Upper lobe of left lung (tissue), 6 donors: ENCODE data around the gene KIAA0825. TPM values are rescaled to one million over a fixed set of nuclear protein-coding genes. Genes with fewer than 3 reads are reported as not detected.

ENCODE experiments used
- ATAC-seq, 2 donors: fragments of 200-7000 bp; cut with Tn5 transposase; one replicate each; pipeline ENCODE4 v1.9.1; 2022; ENCODE audit warnings: mild to moderate bottlenecking in 2 of 2, moderate library complexity in 2 of 2; ENCODE audit not compliant: low FRiP score in 2 of 2
- DNase-seq, 2 donors: peaks; one replicate each; pipeline ENCODE4 v3.0.0-alpha.2; 2019 to 2020
- H3K27ac ChIP-seq, 4 donors: fragments of 200-600 bp; sonication (generic); one replicate each; pipeline ENCODE4 v1.5.1; 2016 to 2019
- H3K27me3 ChIP-seq, 4 donors: fragments of 200-600 bp; sonication (generic); one replicate each; pipeline ENCODE4 v1.5.1; 2017 to 2019
- H3K36me3 ChIP-seq, 4 donors: fragments of 200-600 bp; sonication (generic); one replicate each; pipeline ENCODE4 v1.5.1; 2016 to 2019
- H3K4me1 ChIP-seq, 4 donors: fragments of 200-600 bp; sonication (generic); one replicate each; pipeline ENCODE4 v1.5.1; 2018 to 2019
- H3K4me3 ChIP-seq, 4 donors: fragments of 200-600 bp; sonication (generic); one replicate each; pipeline ENCODE4 v1.5.1; 2017 to 2019; ENCODE audit warnings: mild to moderate bottlenecking in 2 of 4, moderate library complexity in 1 of 4
- H3K9me3 ChIP-seq, 4 donors: fragments of 200-600 bp; sonication (generic); one replicate each; pipeline ENCODE4 v1.5.1; 2018 to 2019
- CTCF ChIP-seq, 6 experiments: fragments of 450-650 bp in 4 of 6; fragments of 200-600 bp in 2 of 6; sonication (generic) in 2 of 6; IDR thresholded peaks; one replicate each; pipeline ENCODE4 v1.5.1; 2016 to 2019; ENCODE audit warnings: antibody characterized with exemption in 6 of 6
- EP300 ChIP-seq, 4 donors: sonication (generic); formaldehyde crosslinking; IDR thresholded peaks; one replicate each; pipeline ENCODE4 v1.5.1; 2017; ENCODE audit warnings: antibody characterized with exemption in 4 of 4, control low read depth in 2 of 4
- POLR2A ChIP-seq, 4 donors: fragments of 450-650 bp; IDR thresholded peaks; one replicate each; pipeline ENCODE4 v1.5.1; 2016 to 2017; ENCODE audit warnings: antibody characterized with exemption in 4 of 4, mild to moderate bottlenecking in 2 of 4
- POLR2AphosphoS5 ChIP-seq, 2 donors: sonication (generic); formaldehyde crosslinking; IDR thresholded peaks; one replicate each; pipeline ENCODE4 v1.5.1; 2017; ENCODE audit warnings: antibody characterized with exemption in 2 of 2
- WGBS, 2 donors: methylation state at CpG; one replicate each; pipeline ENCODE4 v1.1.5; 2017 to 2018; 5-methylcytosine and 5-hydroxymethylcytosine counted together
- total RNA-seq, 6 donors: library from RNA; depleted of rRNA in 4 of 6; stranded (reverse); fragments of >200 nt in 4 of 6; gene quantifications; one replicate each; pipeline versions ENCODE4 v1.1.0 to v1.2.1, GENCODE V29; 2016 to 2021
- donor health status: DM: no; HTN: no; CAD: no; lungs with moderate emphysema.
- donor health status: DM: no; HTN: yes; CAD: no; lungs with severe emphysema.

KIAA0825 gene
- total RNA-seq, 6 donors from 2014 or later: 3.8 to 19.1 (median 6.6) TPM

- H3K27ac ChIP-seq: no peak overlapping the region
- no peak for ATAC-seq
- no peak for DNase-seq
- H3K36me3 ChIP-seq: no peaks in the 10 kb centered on the region
- no peaks in the 10 kb centered on the region for H3K4me1 ChIP-seq
- no peaks in the 10 kb centered on the region for H3K27me3 ChIP-seq
- TF ChIP-seq CTCF (IDR thresholded peaks at IDR 0.05) (no peak), POLR2AphosphoS5 (IDR thresholded peaks at IDR 0.05) (no peak), EP300 (IDR thresholded peaks at IDR 0.05) (no peak), POLR2A (IDR thresholded peaks at IDR 0.05) (no peak)
- 94 to 95% methylated on average over 4 of the region's 4 CpGs for WGBS, 2 donors
- H3K9me3 ChIP-seq: peaks cover 0 to 5% (median 2%) of the 10 kb centered on the region in 4 donors
- no peak overlapping the region for H3K4me3 ChIP-seq
Observed at GRCh38 chr5:94353605-94354004, 264.8 kb downstream of the KIAA0825 start.

DNA sequence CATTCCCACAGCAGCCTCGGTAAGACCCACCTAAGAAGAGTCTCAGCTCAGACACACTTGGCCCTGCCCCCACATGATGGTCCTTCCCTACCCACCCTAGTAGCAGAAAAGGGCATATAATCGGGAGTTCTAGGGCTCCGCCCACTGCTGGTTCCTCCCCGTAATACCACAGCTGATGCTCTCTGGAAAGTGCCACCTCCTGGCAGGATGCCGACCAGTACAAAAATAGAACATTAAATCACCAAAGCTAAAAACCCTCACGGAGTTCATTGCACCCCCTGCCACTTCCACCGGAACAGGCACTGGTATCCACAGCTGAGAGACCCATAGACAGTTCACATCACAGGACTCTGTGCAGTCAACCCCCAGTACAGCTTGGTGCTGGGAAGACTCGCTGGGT, 271.3 kb downstream of the KIAA0825 start:
- no peak overlapping the region for H3K4me3 ChIP-seq
- ATAC-seq (no peak), DNase-seq (no peak)
- H3K4me1 ChIP-seq: no peaks in the 10 kb centered on the region
- 89 to 93% methylated on average over 8 of the region's 8 CpGs for WGBS, 2 donors
- TF ChIP-seq EP300 (IDR thresholded peaks at IDR 0.05): no peak
- no peak for TF ChIP-seq POLR2A (IDR thresholded peaks at IDR 0.05)
- TF ChIP-seq POLR2AphosphoS5 (IDR thresholded peaks at IDR 0.05): no peak
- TF ChIP-seq CTCF (IDR thresholded peaks at IDR 0.05): no peak
- no peak overlapping the region for H3K27ac ChIP-seq
- no peaks in the 10 kb centered on the region for H3K36me3 ChIP-seq
- no peaks in the 10 kb centered on the region for H3K27me3 ChIP-seq
- peaks cover 0 to 5% (median 2%) of the 10 kb centered on the region in 4 donors for H3K9me3 ChIP-seq

DNA sequence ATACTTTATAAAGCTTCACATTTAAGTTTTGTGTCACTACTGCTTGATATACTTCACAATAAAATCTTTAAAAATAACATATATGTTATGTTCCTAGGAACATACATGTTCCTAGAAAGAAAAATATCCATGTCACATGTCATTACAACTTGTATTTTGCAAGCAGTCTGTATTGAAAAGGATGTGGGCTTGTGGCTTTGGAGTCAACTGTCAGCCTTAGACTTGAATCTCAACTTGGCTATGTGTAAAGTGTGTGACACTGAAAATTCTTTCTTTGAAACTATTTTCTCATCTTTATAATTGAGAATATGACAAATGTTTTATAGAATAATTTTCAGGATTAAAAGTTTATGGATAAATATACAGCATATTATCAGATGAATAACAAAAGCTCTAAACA, 273.1 kb downstream of the KIAA0825 start:
- DNase-seq (no peak), ATAC-seq (no peak)
- Histone ChIP-seq H3K36me3 (no peaks in the 10 kb centered on the region), H3K4me1 (no peaks in the 10 kb centered on the region), H3K27me3 (no peaks in the 10 kb centered on the region), H3K9me3 (peaks cover 0 to 4% (median 0%) of the 10 kb centered on the region in 4 donors), H3K4me3 (no peak overlapping the region), H3K27ac (no peak overlapping the region)
- TF ChIP-seq POLR2A (IDR thresholded peaks at IDR 0.05) (no peak), CTCF (IDR thresholded peaks at IDR 0.05) (no peak), EP300 (IDR thresholded peaks at IDR 0.05) (no peak), POLR2AphosphoS5 (IDR thresholded peaks at IDR 0.05) (no peak)

GRCh38 chr5:94337617-94338016, 280.8 kb downstream of the KIAA0825 start:
- no peaks in the 10 kb centered on the region for H3K4me1 ChIP-seq
- no peak overlapping the region for H3K27ac ChIP-seq
- DNase-seq (no peak), ATAC-seq (no peak)
- H3K9me3 ChIP-seq: no peaks in the 10 kb centered on the region
- 90 to 95% methylated on average over 1 of the region's 1 CpG for WGBS, 2 donors
- H3K4me3 ChIP-seq: no peak overlapping the region
- no peaks in the 10 kb centered on the region for H3K36me3 ChIP-seq
- TF ChIP-seq POLR2A (IDR thresholded peaks at IDR 0.05): no peak
- H3K27me3 ChIP-seq: no peaks in the 10 kb centered on the region

DNA sequence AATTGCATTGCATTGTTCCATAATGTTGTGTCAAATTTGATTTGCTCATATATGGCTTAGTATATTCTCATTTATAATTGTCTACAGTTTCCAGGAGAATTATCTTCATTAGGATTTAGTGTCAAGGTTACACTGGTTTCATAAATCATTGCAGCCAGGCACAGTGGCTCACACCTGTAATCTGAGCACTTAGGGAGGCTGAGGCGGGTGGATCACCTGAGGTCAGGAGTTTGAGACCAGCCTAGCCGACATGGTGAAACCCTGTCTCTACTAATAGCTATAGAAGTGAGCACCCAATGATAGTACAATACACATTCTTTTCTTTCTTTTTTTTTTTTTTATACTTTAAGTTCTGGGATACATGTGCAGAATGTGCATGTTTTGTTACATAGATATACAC, 282.5 kb downstream of the KIAA0825 start:
- Histone ChIP-seq H3K27me3 (no peaks in the 10 kb centered on the region), H3K9me3 (no peaks in the 10 kb centered on the region), H3K27ac (no peak overlapping the region), H3K4me3 (no peak overlapping the region), H3K36me3 (no peaks in the 10 kb centered on the region), H3K4me1 (no peaks in the 10 kb centered on the region)
- no peak for TF ChIP-seq EP300 (IDR thresholded peaks at IDR 0.05)
- no peak for TF ChIP-seq CTCF (IDR thresholded peaks at IDR 0.05)
- TF ChIP-seq POLR2AphosphoS5 (IDR thresholded peaks at IDR 0.05): no peak
- no peak for TF ChIP-seq POLR2A (IDR thresholded peaks at IDR 0.05)
- WGBS, 2 donors: 100% methylated on average over 2 of the region's 2 CpGs
- DNase-seq (no peak), ATAC-seq (no peak)
